ENCODE data around the gene KLHDC7A.

- TF ChIP-seq POLR2A (IDR thresholded peaks at IDR 0.05; ENCODE audit: low read length): no peak
- TF ChIP-seq GATA1 (IDR thresholded peaks at IDR 0.05; ENCODE audit: low read depth, low read length): no peak
These were observed 5.5 kb downstream of the KLHDC7A start for GRCh38 chr1:18486195-18486594.
